NCI-H2029 (cell line): ENCODE measurements around the gene BRICD5.

Source experiments
- DNase-seq: peaks from one replicate; lab custom pipeline; 2025; lab: John Stamatoyannopoulos, UW

Gene BRICD5

GRCh38 chr16:2199095-2199494, 11.6 kb downstream of the BRICD5 start:
- no peak for DNase-seq

- DNase-seq = no peak
Measured at GRCh38 chr16:2198283-2198682, 12.4 kb downstream of the BRICD5 start.

GRCh38 chr16:2197765-2198164, 12.9 kb downstream of the BRICD5 start:
- no peak for DNase-seq

- DNase-seq = no peak
Measured at GRCh38 chr16:2196981-2197511, 13.6 kb downstream of the BRICD5 start.

GRCh38 chr16:2196162-2196980, 14.3 kb downstream of the BRICD5 start, which contains the start of gene CASKIN1:
Gene CASKIN1 (minus strand): TSS chr16:2196605. CDS start chr16:2196432, 173 bp downstream.
- no peak for DNase-seq

- no peak for DNase-seq
Measured at GRCh38 chr16:2195322-2196161, 15.1 kb downstream of the BRICD5 start.

GRCh38 chr16:2194852-2195321, 15.8 kb downstream of the BRICD5 start:
- DNase-seq = peak; percentile 55

GRCh38 chr16:2194166-2194834, 16.4 kb downstream of the BRICD5 start:
- DNase-seq = no peak

GRCh38 chr16:2191446-2191706, 19.3 kb downstream of the BRICD5 start:
- no peak for DNase-seq

- DNase-seq = no peak
Measured at GRCh38 chr16:2190659-2191445, 19.8 kb downstream of the BRICD5 start.

GRCh38 chr16:2190002-2190658, 20.5 kb downstream of the BRICD5 start:
- DNase-seq = no peak

- DNase-seq = no peak
Measured at GRCh38 chr16:2189252-2189893, 21.3 kb downstream of the BRICD5 start.

- DNase-seq = no peak
Measured at GRCh38 chr16:2188395-2188794, 22.3 kb downstream of the BRICD5 start.

- DNase-seq = no peak
Measured at GRCh38 chr16:2187212-2187611, 23.5 kb downstream of the BRICD5 start.

GRCh38 chr16:2186505-2186904, 24.2 kb downstream of the BRICD5 start:
- DNase-seq = no peak

GRCh38 chr16:2186064-2186463, 24.6 kb downstream of the BRICD5 start:
- DNase-seq = no peak

GRCh38 chr16:2184962-2185361, 25.7 kb downstream of the BRICD5 start:
- DNase-seq = no peak

- DNase-seq = no peak
Measured at GRCh38 chr16:2184346-2184745, 26.3 kb downstream of the BRICD5 start.

- DNase-seq = no peak
Measured at GRCh38 chr16:2183671-2184070, 27.0 kb downstream of the BRICD5 start.

- no peak for DNase-seq
Measured at GRCh38 chr16:2181952-2182351, 28.7 kb downstream of the BRICD5 start.
